ENCODE measurements around the gene ZNF236.
"Not testable (repeated sequence)": the region's sequence is repeated elsewhere in the genome, so short reads cannot be mapped to it uniquely, and the experiment has no call there.

Gene ZNF236

GRCh38 chr18:77016936-77017335 lies 194.6 kb downstream of the ZNF236 start:
- H3K4me3 ChIP-seq (ENCODE audit: control insufficient read depth, low read depth, low read length) = no peak overlapping the region
- no peak for DNase-seq (ENCODE audit: low read depth)
- no peak for TF ChIP-seq CTCF (conservative IDR thresholded peaks at IDR 0.05; ENCODE audit: control insufficient read depth, insufficient read depth, low read depth, low read length)

DNA sequence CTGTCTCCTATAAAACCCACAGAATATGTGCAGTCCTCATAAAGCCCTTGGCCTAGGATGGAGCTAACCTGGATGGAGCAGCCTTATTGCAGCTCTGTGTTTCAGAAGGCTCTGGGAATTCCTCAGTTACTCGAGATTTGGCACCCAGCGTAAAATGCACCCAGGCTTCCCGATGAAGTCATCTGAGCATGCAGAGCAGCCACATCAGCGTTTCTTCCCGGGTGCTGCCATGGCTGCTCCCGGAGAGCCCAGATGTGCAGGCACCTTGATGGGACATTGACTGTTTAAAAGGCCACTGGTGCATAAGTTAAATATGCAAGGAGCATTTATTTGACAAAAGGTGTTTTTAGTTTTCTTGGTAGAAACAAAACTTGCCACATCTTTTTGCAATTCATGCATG lies 195.0 kb downstream of the ZNF236 start:
- no peak overlapping the region for H3K4me3 ChIP-seq (ENCODE audit: control insufficient read depth, low read depth, low read length)
- DNase-seq (ENCODE audit: low read depth) = peak; percentile 6
- no peak for TF ChIP-seq CTCF (conservative IDR thresholded peaks at IDR 0.05; ENCODE audit: control insufficient read depth, insufficient read depth, low read depth, low read length)

DNA sequence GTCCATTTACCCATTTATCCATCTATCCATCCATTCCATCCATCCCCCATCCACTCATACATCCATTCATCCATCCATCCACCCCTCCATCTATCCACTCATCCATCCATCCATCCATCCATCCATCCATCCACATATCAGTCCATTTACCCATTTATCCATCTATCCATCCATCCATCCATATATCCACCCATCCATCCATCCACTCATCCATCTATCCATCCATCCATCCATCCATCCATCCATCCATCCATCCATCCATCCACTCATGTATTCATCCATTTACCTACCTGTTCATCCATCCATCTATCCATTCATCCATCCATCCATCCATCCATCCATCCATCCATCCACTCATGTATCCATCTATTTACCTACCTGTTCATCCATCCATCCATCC lies 196.3 kb downstream of the ZNF236 start:
- not testable (repeated sequence) for DNase-seq (ENCODE audit: low read depth); H3K4me3 ChIP-seq (ENCODE audit: control insufficient read depth, low read depth, low read length)

DNA sequence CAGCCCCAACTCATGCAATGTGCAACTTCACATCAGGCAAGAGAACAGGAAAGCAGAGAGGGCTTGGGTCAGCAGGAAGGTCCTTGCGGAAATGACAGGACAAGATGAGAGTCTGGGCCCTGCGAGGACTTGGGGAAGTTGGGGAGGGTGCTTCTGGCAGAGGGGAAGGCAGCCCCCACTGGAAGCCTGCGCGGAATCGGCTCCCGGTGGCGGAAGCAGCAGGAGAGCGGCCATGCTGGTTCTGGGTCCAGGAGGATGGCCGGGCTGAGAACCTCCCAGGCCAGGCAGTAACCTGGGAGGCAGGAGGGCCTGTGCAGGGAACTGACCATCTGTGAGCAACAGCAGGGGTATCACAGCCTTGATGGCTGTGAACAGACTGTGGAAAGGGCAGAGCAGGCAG lies 197.3 kb downstream of the ZNF236 start:
- no peak for TF ChIP-seq CTCF (conservative IDR thresholded peaks at IDR 0.05; ENCODE audit: control insufficient read depth, insufficient read depth, low read depth, low read length)
- no peak overlapping the region for H3K4me3 ChIP-seq (ENCODE audit: control insufficient read depth, low read depth, low read length)
- no peak for DNase-seq (ENCODE audit: low read depth)
